Activated CD8-positive, alpha-beta T cell treated with anti-CD3 and anti-CD28 coated beads for 36 hours (primary cell): ENCODE measurements around the gene PPP1R12A. TPM values are rescaled to one million over a fixed set of nuclear protein-coding genes. Genes with fewer than 3 reads are reported as not detected.

Experiments
- ATAC-seq: fragments of 200-7000 bp; cut with Tn5 transposase; one replicate; pipeline ENCODE4 v1.10.0; 2021; ENCODE audit warnings: mild to moderate bottlenecking, moderate library complexity
- CTCF ChIA-PET: fragments of 350-600 bp; sonication (Branson Sonifier 250); formaldehyde crosslinking; loops from one replicate; lab custom pipeline; 2021; ENCODE audit warnings: antibody characterized with exemption; lab: Charles Lee
- POLR2A ChIA-PET: fragments of 350-600 bp; sonication (Branson Sonifier 250); formaldehyde crosslinking; loops from one replicate; lab custom pipeline; 2021; ENCODE audit warnings: antibody characterized with exemption; lab: Charles Lee
- DNase-seq: peaks from one replicate; pipeline ENCODE4 v3.0.0-alpha.2; 2020
- H3K27ac Mint-ChIP-seq: one replicate; pipeline ENCODE4 v1.8.0; 2021; ENCODE audit warnings: mild to moderate bottlenecking, mixed read lengths
- H3K27me3 Mint-ChIP-seq: one replicate; pipeline ENCODE4 v1.8.0; 2021; ENCODE audit warnings: mixed read lengths
- H3K36me3 Mint-ChIP-seq: one replicate; pipeline ENCODE4 v1.8.0; 2021; ENCODE audit warnings: low read depth, mixed read lengths
- H3K4me1 Mint-ChIP-seq: one replicate; pipeline ENCODE4 v1.8.0; 2021; ENCODE audit warnings: low read depth, mixed read lengths
- H3K4me3 Mint-ChIP-seq: one replicate; pipeline ENCODE4 v1.8.0; 2021; ENCODE audit warnings: mild to moderate bottlenecking, moderate library complexity, mixed read lengths
- H3K9me3 Mint-ChIP-seq: one replicate; pipeline ENCODE4 v1.8.0; 2021; ENCODE audit warnings: mixed read lengths
- intact Hi-C: fragments of 100-400 bp; cut with micrococcal nuclease; formaldehyde crosslinking; loops from one replicate; pipeline ENCODE4 v1.10.0; 2022
- total RNA-seq, 2 experiments: library from RNA; stranded (reverse); gene quantifications; one replicate each; pipeline ENCODE4 v1.2.3, GENCODE V29; 2021
- TF ChIP-seq, protein P1 (sequence below): fragments of 200-600 bp; IDR thresholded peaks from one replicate; pipeline ENCODE4 v1.8.0; 2022; ENCODE audit warnings: antibody characterized with exemption, mild to moderate bottlenecking

The PPP1R12A gene
- total RNA-seq, 2 experiments from 2014 or later: 56.6 to 57.8 TPM

GRCh38 chr12:79776111-79776510, 158.8 kb downstream of the PPP1R12A start:
- TF ChIP-seq, protein P1, sequence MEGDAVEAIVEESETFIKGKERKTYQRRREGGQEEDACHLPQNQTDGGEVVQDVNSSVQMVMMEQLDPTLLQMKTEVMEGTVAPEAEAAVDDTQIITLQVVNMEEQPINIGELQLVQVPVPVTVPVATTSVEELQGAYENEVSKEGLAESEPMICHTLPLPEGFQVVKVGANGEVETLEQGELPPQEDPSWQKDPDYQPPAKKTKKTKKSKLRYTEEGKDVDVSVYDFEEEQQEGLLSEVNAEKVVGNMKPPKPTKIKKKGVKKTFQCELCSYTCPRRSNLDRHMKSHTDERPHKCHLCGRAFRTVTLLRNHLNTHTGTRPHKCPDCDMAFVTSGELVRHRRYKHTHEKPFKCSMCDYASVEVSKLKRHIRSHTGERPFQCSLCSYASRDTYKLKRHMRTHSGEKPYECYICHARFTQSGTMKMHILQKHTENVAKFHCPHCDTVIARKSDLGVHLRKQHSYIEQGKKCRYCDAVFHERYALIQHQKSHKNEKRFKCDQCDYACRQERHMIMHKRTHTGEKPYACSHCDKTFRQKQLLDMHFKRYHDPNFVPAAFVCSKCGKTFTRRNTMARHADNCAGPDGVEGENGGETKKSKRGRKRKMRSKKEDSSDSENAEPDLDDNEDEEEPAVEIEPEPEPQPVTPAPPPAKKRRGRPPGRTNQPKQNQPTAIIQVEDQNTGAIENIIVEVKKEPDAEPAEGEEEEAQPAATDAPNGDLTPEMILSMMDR: no peak
- ATAC-seq: no peak
- ChIA-PET POLR2A (no interaction called here), CTCF (no interaction called here)
- H3K4me1 Mint-ChIP-seq: no peaks in the 10 kb centered on the region
- no peaks in the 10 kb centered on the region for H3K9me3 Mint-ChIP-seq
- no peak for DNase-seq
- no peak overlapping the region for H3K27ac Mint-ChIP-seq
- peaks cover 23% of the 10 kb centered on the region for H3K36me3 Mint-ChIP-seq
- H3K4me3 Mint-ChIP-seq: no peak overlapping the region
- H3K27me3 Mint-ChIP-seq: no peaks in the 10 kb centered on the region
- intact Hi-C loops: no loop called here

- Mint-ChIP-seq H3K27me3 (no peaks in the 10 kb centered on the region), H3K4me3 (no peak overlapping the region), H3K9me3 (no peaks in the 10 kb centered on the region), H3K36me3 (peaks cover 21% of the 10 kb centered on the region), H3K4me1 (no peaks in the 10 kb centered on the region), H3K27ac (no peak overlapping the region)
- POLR2A ChIA-PET: no interaction called here
- intact Hi-C loops: no loop called here
- DNase-seq (no peak), ATAC-seq (no peak)
- CTCF ChIA-PET: no interaction called here
- TF ChIP-seq, protein P1: no peak
Observed at GRCh38 chr12:79775355-79776027, 159.4 kb downstream of the PPP1R12A start.

DNA sequence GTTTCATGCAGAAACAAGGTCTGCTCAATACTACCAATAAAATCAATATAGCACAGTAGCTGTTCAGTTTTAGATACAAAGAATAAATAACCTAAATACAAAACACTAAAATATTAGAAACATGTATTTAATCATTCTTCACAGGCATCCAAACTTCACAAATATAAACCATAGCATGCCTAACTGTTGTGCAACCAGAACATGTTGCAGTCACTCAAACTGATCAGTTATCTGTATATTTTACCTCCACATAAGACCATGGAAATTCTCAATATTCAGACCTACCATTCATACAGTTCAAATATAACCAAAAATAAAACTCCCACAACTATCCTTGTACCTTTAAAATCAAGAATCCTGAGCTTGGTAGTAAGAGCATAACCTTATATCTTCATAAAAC, 161.0 kb downstream of the PPP1R12A start:
- POLR2A ChIA-PET: no interaction called here

GRCh38 chr12:79769860-79770485, 164.9 kb downstream of the PPP1R12A start:
- Mint-ChIP-seq H3K27me3 (no peaks in the 10 kb centered on the region), H3K27ac (no peak overlapping the region), H3K36me3 (peaks cover 9% of the 10 kb centered on the region), H3K4me1 (no peaks in the 10 kb centered on the region), H3K9me3 (no peaks in the 10 kb centered on the region), H3K4me3 (no peak overlapping the region)
- DNase-seq (no peak), ATAC-seq (no peak)
- intact Hi-C loops: no loop called here
- ChIA-PET POLR2A (no interaction called here), CTCF (interaction anchor here (1.5 kb wide), 1 partner anchor 16 kb away, joined by 5 read pairs; no protein-coding TSS in a partner anchor)
- TF ChIP-seq, protein P1: no peak

More for the DNA sequence above, 161.0 kb downstream of the PPP1R12A start:
- no peak overlapping the region for H3K4me3 Mint-ChIP-seq
- intact Hi-C loops: no loop called here
- peaks cover 19% of the 10 kb centered on the region for H3K36me3 Mint-ChIP-seq
- no peaks in the 10 kb centered on the region for H3K27me3 Mint-ChIP-seq
- TF ChIP-seq, protein P1: no peak
- no peak overlapping the region for H3K27ac Mint-ChIP-seq
- no peaks in the 10 kb centered on the region for H3K9me3 Mint-ChIP-seq
- ATAC-seq (no peak), DNase-seq (no peak)
- CTCF ChIA-PET: interaction anchor here (1.1 kb wide), 1 partner anchor 11 kb away, joined by 3 read pairs; no protein-coding TSS in a partner anchor
- H3K4me1 Mint-ChIP-seq: no peaks in the 10 kb centered on the region

GRCh38 chr12:79769189-79769859, 165.6 kb downstream of the PPP1R12A start:
- ChIA-PET CTCF (interaction anchor here (1.5 kb wide), 1 partner anchor 17 kb away, joined by 5 read pairs; no protein-coding TSS in a partner anchor), POLR2A (no interaction called here)
- Mint-ChIP-seq H3K27ac (no peak overlapping the region), H3K9me3 (no peaks in the 10 kb centered on the region), H3K4me1 (no peaks in the 10 kb centered on the region), H3K27me3 (peaks cover 4% of the 10 kb centered on the region), H3K36me3 (peaks cover 6% of the 10 kb centered on the region), H3K4me3 (no peak overlapping the region)
- ATAC-seq: no peak
- no peak for DNase-seq
- intact Hi-C loops: no loop called here
- TF ChIP-seq, protein P1: no peak
